GM21367 (cell line): ENCODE results near the gene ZNF800.

Experiments
- ATAC-seq: cut with Tn5 transposase; IDR thresholded peaks from one replicate; pipeline ENCODE4 v1.9.1; 2021; ENCODE audit not compliant: unreplicated experiment

The ZNF800 gene

GRCh38 chr7:127349881-127350280 lies 42.6 kb downstream of the ZNF800 start:
- no peak for ATAC-seq

- ATAC-seq: no peak
Observed at GRCh38 chr7:127348247-127348631, 44.3 kb downstream of the ZNF800 start.

- peak; percentile 98 for ATAC-seq
Observed at GRCh38 chr7:127347567-127348246, 44.8 kb downstream of the ZNF800 start.

GRCh38 chr7:127346575-127347256 lies 45.8 kb downstream of the ZNF800 start:
- no peak for ATAC-seq

- no peak for ATAC-seq
Observed at GRCh38 chr7:127342596-127342995, 49.9 kb downstream of the ZNF800 start.

- no peak for ATAC-seq
Observed at GRCh38 chr7:127338122-127338521, 54.4 kb downstream of the ZNF800 start.

- ATAC-seq: no peak
Observed at GRCh38 chr7:127337581-127337980, 54.9 kb downstream of the ZNF800 start.

- ATAC-seq: no peak
Observed at GRCh38 chr7:127336458-127336857, 56.0 kb downstream of the ZNF800 start.

GRCh38 chr7:127332880-127333279 lies 59.6 kb downstream of the ZNF800 start:
- ATAC-seq: no peak

- no peak for ATAC-seq
Observed at GRCh38 chr7:127330070-127330469, 62.4 kb downstream of the ZNF800 start.

- no peak for ATAC-seq
Observed at GRCh38 chr7:127322832-127323493, 69.5 kb downstream of the ZNF800 start.

GRCh38 chr7:127322351-127322750 lies 70.2 kb downstream of the ZNF800 start:
- ATAC-seq: no peak

GRCh38 chr7:127320974-127321373 lies 71.5 kb downstream of the ZNF800 start:
- no peak for ATAC-seq
